Lower leg skin (tissue), 4 donors: Measurements from ENCODE around the gene CACNB3. TPM values are rescaled to one million over a fixed set of nuclear protein-coding genes. Genes with fewer than 3 reads are reported as not detected.

ENCODE experiments used
- DNase-seq, 2 donors: peaks; one replicate each; pipeline ENCODE4 v3.0.0-alpha.2; 2019; ENCODE audit warnings: low spot score in 2 of 2
- H3K4me3 ChIP-seq: fragments of 200-600 bp; sonication (generic); 2 replicates; pipeline ENCODE4 v1.5.1; 2017; ENCODE audit warnings: mild to moderate bottlenecking, low read depth; ENCODE audit not compliant: poor library complexity, severe bottlenecking
- CTCF ChIP-seq, 3 donors: fragments of 450-650 bp; IDR thresholded peaks; one replicate each; pipeline ENCODE4 v1.5.1; 2016; ENCODE audit warnings: antibody characterized with exemption in 3 of 3, mild to moderate bottlenecking in 3 of 3, moderate library complexity in 2 of 3
- POLR2A ChIP-seq, 2 donors: fragments of 450-650 bp; IDR thresholded peaks; one replicate each; pipeline ENCODE4 v1.6.1; 2016 to 2017; ENCODE audit warnings: antibody characterized with exemption in 2 of 2, mild to moderate bottlenecking in 1 of 2, moderate library complexity in 1 of 2
- WGBS, 2 donors: methylation state at CpG; one replicate each; pipeline ENCODE4 v1.1.5; 2018; 5-methylcytosine and 5-hydroxymethylcytosine counted together
- intact Hi-C: fragments of 100-400 bp; cut with DNase I; formaldehyde crosslinking; loops from one replicate; pipeline ENCODE4 v1.15.0; 2023; ENCODE audit warnings: low total_unique reads
- total RNA-seq, 4 donors: library from RNA; depleted of rRNA; stranded (reverse); fragments of >200 nt; gene quantifications; one replicate each; pipeline ENCODE4 v1.1.0, GENCODE V29; 2016

The CACNB3 gene
- total RNA-seq, result 10 to 100 TPM in 1 of 4 donors, 1 to 10 TPM in 3; 8.4 to 15.3 (median 9.5) TPM

GRCh38 chr12:48817873-48818830 lies at the start of gene CACNB3:
TSS of gene CACNB3 (plus strand) at chr12:48818496. CDS start at chr12:48818930, 434 bp downstream.
- TF ChIP-seq POLR2A (IDR thresholded peaks at IDR 0.05) (no peak), CTCF (IDR thresholded peaks at IDR 0.05) (no peak)
- DNase-seq, result peak; percentile 68 to 96
- H3K4me3 ChIP-seq, result peak within 1 kb of the TSS; percentile 50
- intact Hi-C loops, result no loop called here
- WGBS, 2 donors, result 1% methylated on average over 58 to 77 of the region's 79 CpGs

DNA sequence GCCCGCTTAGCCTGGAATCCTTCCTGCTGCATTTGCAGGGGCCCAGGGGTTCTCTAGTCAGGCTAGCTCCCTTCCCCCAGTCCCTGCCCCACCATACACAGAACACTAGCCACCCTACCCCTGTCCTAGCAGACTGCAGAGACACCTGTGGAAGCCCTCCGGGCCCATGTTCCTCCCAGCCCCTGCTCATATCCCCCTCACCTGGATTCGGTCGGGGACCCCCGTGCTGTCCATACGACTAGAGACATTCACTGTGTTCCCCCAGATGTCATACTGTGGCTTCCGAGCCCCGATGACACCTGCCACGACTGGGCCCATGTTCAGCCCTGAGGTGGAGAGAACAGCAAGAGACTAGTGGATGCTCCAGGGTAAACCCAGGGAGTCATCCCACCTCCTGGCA lies 49.6 kb upstream of the CACNB3 start:
- intact Hi-C loops, result no loop called here

DNA sequence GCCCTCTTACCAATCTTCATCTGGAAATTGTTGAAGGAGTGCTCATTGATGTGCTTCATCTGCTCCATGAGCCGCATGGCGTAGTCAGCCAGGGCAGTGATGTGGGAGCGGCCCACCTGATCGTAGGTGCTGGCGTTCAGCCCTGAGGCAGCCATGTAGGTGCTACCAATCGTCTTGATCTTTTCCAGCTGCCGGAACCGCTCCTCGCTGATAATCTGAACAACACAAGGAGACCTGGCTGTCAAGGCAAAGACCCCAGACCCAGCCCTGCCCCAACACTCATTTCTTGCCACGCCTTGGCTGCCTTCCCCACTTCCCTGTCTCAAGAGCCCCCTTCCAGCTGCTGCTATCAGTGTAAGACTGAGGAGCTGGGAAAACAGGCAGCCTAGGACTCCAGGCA lies 47.5 kb upstream of the CACNB3 start:
- intact Hi-C loops, result no loop called here
- no peak overlapping the region for H3K4me3 ChIP-seq
- TF ChIP-seq POLR2A (IDR thresholded peaks at IDR 0.05) (no peak), CTCF (IDR thresholded peaks at IDR 0.05) (no peak)
- no peak for DNase-seq
- 86 to 95% methylated on average over 10 of the region's 10 CpGs for WGBS, 2 donors

More for the DNA sequence above, 49.6 kb upstream of the CACNB3 start:
- DNase-seq, result no peak
- no peak overlapping the region for H3K4me3 ChIP-seq
- TF ChIP-seq POLR2A (IDR thresholded peaks at IDR 0.05) (no peak), CTCF (IDR thresholded peaks at IDR 0.05) (no peak)
- 89 to 94% methylated on average over 9 of the region's 9 CpGs for WGBS, 2 donors

GRCh38 chr12:48771588-48772112 lies 46.6 kb upstream of the CACNB3 start:
- 91 to 92% methylated on average over 13 of the region's 13 CpGs for WGBS, 2 donors
- intact Hi-C loops, result no loop called here
- TF ChIP-seq CTCF (IDR thresholded peaks at IDR 0.05), result no peak
- TF ChIP-seq POLR2A (IDR thresholded peaks at IDR 0.05), result no peak
- H3K4me3 ChIP-seq, result no peak overlapping the region
- no peak for DNase-seq

DNA sequence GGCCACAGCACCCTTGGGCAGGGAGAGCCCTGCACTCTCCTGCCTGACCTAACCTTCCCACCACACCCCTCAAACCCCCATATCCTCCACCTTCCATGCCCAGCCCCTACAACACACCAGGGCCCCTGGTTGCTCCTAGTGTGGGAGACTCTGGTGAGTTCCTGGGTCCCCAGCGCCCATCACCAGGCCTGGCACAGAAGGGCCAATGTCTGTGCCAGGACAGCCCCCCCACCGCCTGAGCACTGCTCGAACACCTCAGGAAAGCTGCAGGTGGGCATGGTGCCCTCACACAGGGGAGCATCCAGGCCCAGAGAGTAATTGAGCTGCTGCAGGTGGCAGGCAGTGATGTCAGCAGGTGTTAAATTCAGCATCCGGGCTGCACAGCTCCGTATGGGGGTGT lies 44.6 kb upstream of the CACNB3 start:
- TF ChIP-seq POLR2A (IDR thresholded peaks at IDR 0.05), result no peak
- TF ChIP-seq CTCF (IDR thresholded peaks at IDR 0.05), result no peak
- WGBS, 2 donors, result 79 to 90% methylated on average over 4 to 5 of the region's 5 CpGs
- intact Hi-C loops, result no loop called here
- no peak for DNase-seq
- no peak overlapping the region for H3K4me3 ChIP-seq
